OCI-LY7 (cell line): Measurements from ENCODE around the gene PPIL6. TPM values are rescaled to one million over a fixed set of nuclear protein-coding genes. Genes with fewer than 3 reads are reported as not detected.

Source experiments
- BruUV-seq: library from RNA; stranded (reverse); fragments of 400-500 nt; replicated peaks from 2 replicates; lab custom pipeline; 2021; lab: Mats Ljungman, UMichigan
- CTCF ChIA-PET: fragments of 300-600 bp; sonication (Branson Sonifier 250); formaldehyde crosslinking; loops from one replicate; lab custom pipeline; 2022; ENCODE audit warnings: antibody characterized with exemption; ENCODE audit not compliant: unreplicated experiment; lab: Charles Lee
- POLR2A ChIA-PET: fragments of 300-600 bp; sonication (Branson Sonifier 250); formaldehyde crosslinking; loops from one replicate; lab custom pipeline; 2022; ENCODE audit warnings: antibody characterized with exemption; lab: Charles Lee
- DNase-seq: peaks from one replicate; pipeline ENCODE4 v3.0.0-alpha.2; 2015; ENCODE audit warnings: low spot score
- H2AFZ ChIP-seq: fragments of 200-600 bp; sonication (generic), shearing (Covaris generic); 2 replicates; pipeline ENCODE4 v1.6.1; 2014; ENCODE audit warnings: mild to moderate bottlenecking, antibody characterized with exemption, low read length, moderate library complexity
- H3K27ac ChIP-seq: fragments of 200-600 bp; sonication (generic); 2 replicates; pipeline ENCODE4 v1.5.1; 2014; ENCODE audit warnings: mixed run types, low read depth, mild to moderate bottlenecking, moderate library complexity, low read length, inconsistent platforms; ENCODE audit not compliant: poor library complexity, severe bottlenecking
- H3K36me3 ChIP-seq: fragments of 200-600 bp; sonication (generic); 2 replicates; pipeline ENCODE4 v1.6.1; 2014; ENCODE audit warnings: mild to moderate bottlenecking, antibody characterized with exemption, low read length, moderate library complexity, mixed read lengths; ENCODE audit not compliant: insufficient read depth
- H3K4me1 ChIP-seq: fragments of 200-600 bp; sonication (generic); 2 replicates; pipeline ENCODE4 v1.5.1; 2014; ENCODE audit warnings: mild to moderate bottlenecking, low read length; ENCODE audit not compliant: insufficient read depth, poor library complexity, severe bottlenecking
- H3K4me2 ChIP-seq: fragments of 200-600 bp; sonication (generic); 2 replicates; pipeline ENCODE4 v1.6.1; 2014; ENCODE audit warnings: mild to moderate bottlenecking, low read length
- H3K4me3 ChIP-seq: fragments of 200-600 bp; sonication (generic); 2 replicates; pipeline ENCODE4 v1.5.1; 2014; ENCODE audit warnings: mild to moderate bottlenecking, low read depth, low read length; ENCODE audit not compliant: poor library complexity, severe bottlenecking
- H3K79me2 ChIP-seq: fragments of 200-600 bp; sonication (generic); 2 replicates; pipeline ENCODE4 v1.6.1; 2016; ENCODE audit warnings: low read depth, mild to moderate bottlenecking, low read length, moderate library complexity, mixed read lengths; ENCODE audit not compliant: insufficient read depth
- H3K9me2 ChIP-seq: fragments of 200-600 bp; sonication (generic); 2 replicates; pipeline ENCODE4 v1.6.1; 2016; ENCODE audit warnings: mild to moderate bottlenecking, low read length, mixed read lengths; ENCODE audit not compliant: insufficient read depth
- H3K9me3 ChIP-seq: fragments of 200-600 bp; sonication (generic); 2 replicates; pipeline ENCODE4 v1.6.1; 2014; ENCODE audit warnings: mild to moderate bottlenecking, mixed run types, low read length, mixed read lengths
- H4K20me1 ChIP-seq: fragments of 200-600 bp; sonication (generic); 2 replicates; pipeline ENCODE4 v1.6.1; 2014; ENCODE audit warnings: mild to moderate bottlenecking, antibody characterized with exemption, low read length, moderate library complexity, mixed read lengths; ENCODE audit not compliant: insufficient read depth
- CTCF ChIP-seq: fragments of 200-600 bp; sonication (generic); conservative IDR thresholded peaks from 2 replicates; pipeline ENCODE4 v1.5.1; 2014; ENCODE audit warnings: mild to moderate bottlenecking, antibody characterized with exemption, low read length, moderate library complexity, mixed read lengths
- EZH2phosphoT487 ChIP-seq: fragments of 200-600 bp; sonication (generic); IDR thresholded peaks from 2 replicates; pipeline ENCODE4 v1.6.1; 2018; ENCODE audit warnings: low read depth, borderline replicate concordance, mild to moderate bottlenecking, mixed run types, antibody characterized with exemption, low read length, moderate library complexity, mixed read lengths
- intact Hi-C: fragments of 100-400 bp; cut with micrococcal nuclease; formaldehyde crosslinking; loops from one replicate; pipeline ENCODE4 v1.10.0; 2022; ENCODE audit not compliant: unreplicated experiment
- total RNA-seq, 2 experiments: library from RNA; depleted of rRNA in 1 of 2; stranded (reverse); fragments of >200 nt in 1 of 2; shearing (Covaris generic) in 1 of 2; gene quantifications; 2 replicates each; pipeline ENCODE4 v1.2.3, GENCODE V29; 2014 to 2022

Gene PPIL6
- total RNA-seq, 2 experiments from 2014 or later, result 1.6 to 1.7 TPM

- no peaks in the 10 kb centered on the region for H4K20me1 ChIP-seq
- ChIA-PET CTCF (no interaction called here), POLR2A (no interaction called here)
- intact Hi-C loops, result no loop called here
- BruUV-seq, result no TSS peak
- peaks cover 8% of the 10 kb centered on the region for H3K4me1 ChIP-seq
- H3K36me3 ChIP-seq, result no peaks in the 10 kb centered on the region
- no peak overlapping the region for H2AFZ ChIP-seq
- H3K4me2 ChIP-seq, result no peak overlapping the region
- no peak for DNase-seq
- no peaks in the 10 kb centered on the region for H3K79me2 ChIP-seq
- no peak overlapping the region for H3K4me3 ChIP-seq
- no peak overlapping the region for H3K27ac ChIP-seq
- TF ChIP-seq CTCF, result no peak
- no peaks in the 10 kb centered on the region for H3K9me2 ChIP-seq
- no peaks in the 10 kb centered on the region for H3K9me3 ChIP-seq
Measured at GRCh38 chr6:109429496-109429895, 10.9 kb downstream of the PPIL6 start.

DNA sequence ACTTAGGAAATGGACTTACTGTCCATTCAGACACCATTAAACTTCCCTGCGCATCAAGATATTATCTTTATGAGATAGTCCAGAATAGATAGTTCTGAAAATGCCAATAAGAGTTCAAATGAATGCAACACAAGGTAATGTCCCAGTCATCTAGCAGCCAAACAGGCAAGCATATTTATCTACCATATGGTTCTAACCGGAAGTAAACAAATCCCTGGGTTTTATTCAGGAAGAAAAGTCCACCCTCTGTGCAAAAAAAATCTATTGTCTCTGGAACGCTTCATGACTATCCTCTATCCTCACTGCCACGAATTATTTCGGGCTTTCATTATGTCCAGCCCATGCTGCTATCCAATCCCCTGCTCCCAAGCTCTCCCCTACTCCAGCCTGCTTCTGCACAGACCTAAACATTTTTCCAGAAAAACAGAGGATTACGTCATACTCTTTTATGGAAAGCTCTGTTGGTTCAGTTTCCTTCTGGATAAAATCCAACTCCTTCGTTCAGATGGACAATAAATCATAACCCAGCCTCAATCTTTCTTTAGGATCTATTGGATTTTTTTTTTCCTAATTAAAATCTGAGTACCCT lies 11.4 kb downstream of the PPIL6 start:
- ChIA-PET POLR2A (no interaction called here), CTCF (no interaction called here)
- Histone ChIP-seq H3K27ac (no peak overlapping the region), H3K4me1 (peaks cover 13% of the 10 kb centered on the region), H2AFZ (no peak overlapping the region), H4K20me1 (no peaks in the 10 kb centered on the region), H3K79me2 (no peaks in the 10 kb centered on the region), H3K4me3 (no peak overlapping the region), H3K9me2 (no peaks in the 10 kb centered on the region), H3K36me3 (no peaks in the 10 kb centered on the region), H3K9me3 (no peaks in the 10 kb centered on the region), H3K4me2 (no peak overlapping the region)
- intact Hi-C loops, result no loop called here
- no peak for TF ChIP-seq EZH2phosphoT487
- no peak for TF ChIP-seq CTCF
- no TSS peak for BruUV-seq
- no peak for DNase-seq

DNA sequence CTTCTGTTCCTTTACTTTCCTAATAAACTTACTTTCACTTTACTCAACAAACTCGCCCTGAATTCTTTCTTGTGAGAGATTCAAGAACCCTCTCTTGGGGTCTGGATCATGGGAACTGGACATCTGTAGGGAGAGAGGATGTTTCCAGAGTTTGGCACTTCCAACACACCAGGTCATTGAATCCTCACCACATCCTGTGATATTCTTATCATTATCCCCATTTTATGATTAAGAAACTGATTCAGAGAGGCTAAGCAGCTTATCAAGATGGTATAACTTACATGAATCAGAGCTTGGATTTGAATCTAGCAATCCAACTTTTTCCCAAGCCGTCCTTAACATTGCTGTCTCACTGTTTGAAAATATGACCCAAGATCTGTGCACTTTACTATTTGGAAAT lies 15.5 kb downstream of the PPIL6 start:
- no peaks in the 10 kb centered on the region for H4K20me1 ChIP-seq
- ChIA-PET CTCF (no interaction called here), POLR2A (interaction anchor here (0.6 to 1.1 kb wide), 4 partner anchors 29 to 114 kb away, joined by 3 to 5 read pairs (median 3); no protein-coding TSS in a partner anchor)
- H3K9me3 ChIP-seq, result no peaks in the 10 kb centered on the region
- H3K36me3 ChIP-seq, result no peaks in the 10 kb centered on the region
- peak overlapping the region; percentile 55 for H3K4me2 ChIP-seq
- no peaks in the 10 kb centered on the region for H3K79me2 ChIP-seq
- peak overlapping the region; percentile 98 for H2AFZ ChIP-seq
- H3K27ac ChIP-seq, result no peak overlapping the region
- BruUV-seq, result no TSS peak
- TF ChIP-seq EZH2phosphoT487 (no peak), CTCF (no peak)
- intact Hi-C loops, result no loop called here
- H3K4me3 ChIP-seq, result peak overlapping the region; percentile 24
- H3K9me2 ChIP-seq, result no peaks in the 10 kb centered on the region
- DNase-seq, result no peak
- peaks cover 19% of the 10 kb centered on the region for H3K4me1 ChIP-seq
